Lower leg skin (tissue), 3 donors: ENCODE data around the gene HFM1.

Experiments
- POLR2A ChIP-seq, 2 donors: fragments of 450-650 bp; IDR thresholded peaks; one replicate each; pipeline ENCODE4 v1.6.1; 2016 to 2017; ENCODE audit warnings: antibody characterized with exemption in 2 of 2, mild to moderate bottlenecking in 1 of 2, moderate library complexity in 1 of 2
- TF ChIP-seq, protein P1 (sequence below), 3 donors: fragments of 450-650 bp; IDR thresholded peaks; one replicate each; pipeline ENCODE4 v1.5.1; 2016; ENCODE audit warnings: antibody characterized with exemption in 3 of 3, mild to moderate bottlenecking in 3 of 3, moderate library complexity in 2 of 3

DNA sequence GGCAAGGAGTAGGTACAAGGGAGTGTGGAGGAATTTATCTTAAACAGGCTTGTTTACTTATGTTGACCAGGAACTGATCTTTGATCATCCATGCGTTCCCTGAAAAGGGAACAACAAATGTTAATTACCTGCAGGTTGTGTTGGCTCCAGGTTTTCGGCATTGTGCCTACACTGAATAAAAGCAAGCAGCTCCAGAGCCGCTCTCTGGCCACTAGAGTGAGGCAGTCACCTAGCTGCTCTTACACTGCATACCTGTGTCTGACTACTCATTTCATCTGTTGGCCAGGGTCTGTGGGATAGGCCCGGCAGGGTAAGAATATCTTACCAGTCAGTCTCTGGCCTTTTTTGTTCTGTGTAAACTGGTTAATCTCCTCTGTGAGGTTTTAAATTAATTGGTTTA is 183.6 kb downstream of the HFM1 start:
- TF ChIP-seq, protein P1, sequence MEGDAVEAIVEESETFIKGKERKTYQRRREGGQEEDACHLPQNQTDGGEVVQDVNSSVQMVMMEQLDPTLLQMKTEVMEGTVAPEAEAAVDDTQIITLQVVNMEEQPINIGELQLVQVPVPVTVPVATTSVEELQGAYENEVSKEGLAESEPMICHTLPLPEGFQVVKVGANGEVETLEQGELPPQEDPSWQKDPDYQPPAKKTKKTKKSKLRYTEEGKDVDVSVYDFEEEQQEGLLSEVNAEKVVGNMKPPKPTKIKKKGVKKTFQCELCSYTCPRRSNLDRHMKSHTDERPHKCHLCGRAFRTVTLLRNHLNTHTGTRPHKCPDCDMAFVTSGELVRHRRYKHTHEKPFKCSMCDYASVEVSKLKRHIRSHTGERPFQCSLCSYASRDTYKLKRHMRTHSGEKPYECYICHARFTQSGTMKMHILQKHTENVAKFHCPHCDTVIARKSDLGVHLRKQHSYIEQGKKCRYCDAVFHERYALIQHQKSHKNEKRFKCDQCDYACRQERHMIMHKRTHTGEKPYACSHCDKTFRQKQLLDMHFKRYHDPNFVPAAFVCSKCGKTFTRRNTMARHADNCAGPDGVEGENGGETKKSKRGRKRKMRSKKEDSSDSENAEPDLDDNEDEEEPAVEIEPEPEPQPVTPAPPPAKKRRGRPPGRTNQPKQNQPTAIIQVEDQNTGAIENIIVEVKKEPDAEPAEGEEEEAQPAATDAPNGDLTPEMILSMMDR (IDR thresholded peaks at IDR 0.05), result no peak
- TF ChIP-seq POLR2A (IDR thresholded peaks at IDR 0.05), result no peak
